T-helper 1 cell treated with Interleukin-12 subunit alpha and Interleukin-12 subunit beta and Interleukin-4 antibody, amounts not matched to agents 30 ng/mL and 1 ng/mL, for 36 hours (primary cell): ENCODE results near the gene TAF1C. TPM values are rescaled to one million over a fixed set of nuclear protein-coding genes. Genes with fewer than 3 reads are reported as not detected.

Source experiments
- intact Hi-C: fragments of 100-400 bp; cut with micrococcal nuclease; formaldehyde crosslinking; loops from one replicate; pipeline ENCODE4 v1.15.1; 2024
- total RNA-seq: library from RNA; stranded (reverse); gene quantifications from 2 replicates; pipeline ENCODE4 v1.2.3, GENCODE V29; 2022

TAF1C gene
- total RNA-seq, 1 donor from 2014 or later, result 62.5 TPM

DNA sequence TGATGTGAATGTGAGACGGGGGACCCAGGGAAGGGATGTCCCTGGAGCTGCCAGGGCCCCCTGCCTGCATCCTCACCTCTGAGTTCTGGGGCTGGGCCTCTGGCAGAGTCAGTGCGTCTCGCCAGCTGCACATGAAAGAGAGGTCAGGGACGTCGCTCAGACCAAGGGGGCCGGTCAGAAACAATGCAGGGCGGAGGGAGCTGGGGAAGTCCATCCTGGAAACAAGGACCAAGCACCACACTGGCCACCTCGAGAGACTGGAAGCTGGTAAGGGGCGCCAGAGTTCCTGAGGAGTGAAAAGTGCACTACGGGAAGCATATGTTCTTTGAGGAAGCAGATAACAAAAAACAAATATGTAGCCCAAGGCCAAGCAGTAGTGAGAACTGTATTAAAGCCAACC, 2.1 kb downstream of the TAF1C start:
- intact Hi-C loops, result loop anchor here (5.0 kb wide), 1 partner anchor 357 kb away; no protein-coding TSS in a partner anchor

- intact Hi-C loops, result no loop called here
Observed at GRCh38 chr16:84183911-84184591, 2.8 kb downstream of the TAF1C start.

DNA sequence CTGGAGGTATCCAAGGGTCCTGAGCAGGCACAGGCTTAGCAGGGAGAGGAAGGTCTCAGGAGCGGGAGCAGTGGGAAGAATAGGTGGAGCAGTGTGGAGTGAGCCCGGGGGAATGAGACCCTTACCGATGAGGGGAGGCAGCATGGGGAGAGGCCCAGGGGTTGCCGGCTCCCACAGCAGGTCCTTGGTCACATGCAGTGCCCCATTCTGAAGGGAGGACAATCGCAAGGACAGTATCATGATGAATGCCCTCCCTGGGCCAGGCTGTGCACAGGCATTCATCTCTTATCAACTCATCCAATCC, 3.3 kb downstream of the TAF1C start:
- intact Hi-C loops, result no loop called here

GRCh38 chr16:84182680-84183571, 3.9 kb downstream of the TAF1C start:
- intact Hi-C loops, result no loop called here

GRCh38 chr16:84182104-84182503, 4.8 kb downstream of the TAF1C start:
- intact Hi-C loops, result no loop called here

DNA sequence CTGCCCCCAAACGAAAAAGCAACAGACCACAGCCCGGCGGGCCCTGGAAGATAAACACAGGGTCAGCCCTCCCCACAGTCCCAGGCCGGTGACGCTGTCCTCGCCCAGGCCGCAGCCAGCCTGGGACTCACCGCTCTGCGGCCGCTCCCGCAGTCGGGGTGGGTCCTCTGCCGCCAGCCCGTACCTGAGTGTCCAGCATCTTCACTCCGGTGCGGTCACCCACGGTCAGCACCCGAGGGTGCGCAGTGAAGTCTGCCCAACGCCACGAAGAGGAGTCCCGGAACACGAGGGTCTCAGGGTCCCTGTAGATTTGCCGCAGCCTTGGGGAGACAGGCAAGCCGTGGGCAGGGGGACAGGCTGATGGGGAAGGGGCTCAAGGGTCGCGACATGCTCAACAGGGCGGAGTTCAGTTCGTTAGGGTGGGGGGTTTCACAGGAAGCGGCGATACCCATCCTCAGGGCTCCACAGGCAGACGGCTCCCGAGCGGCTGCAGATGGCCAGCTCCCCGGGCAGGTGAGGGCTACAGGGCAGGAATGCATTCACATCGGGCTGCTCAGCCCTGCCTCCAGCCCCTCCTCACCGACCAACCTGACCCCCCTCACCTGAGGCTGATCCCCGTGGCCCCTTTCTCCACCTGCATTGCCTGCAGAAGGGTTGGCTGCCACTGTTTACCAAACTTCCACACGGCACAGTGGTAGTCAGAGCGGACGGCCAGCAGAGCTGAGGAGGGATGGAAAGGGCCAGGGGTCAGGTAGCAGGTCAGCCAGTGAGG, 5.5 kb downstream of the TAF1C start:
- intact Hi-C loops, result no loop called here

- intact Hi-C loops, result no loop called here
Observed at GRCh38 chr16:84180519-84181140, 6.2 kb downstream of the TAF1C start.

DNA sequence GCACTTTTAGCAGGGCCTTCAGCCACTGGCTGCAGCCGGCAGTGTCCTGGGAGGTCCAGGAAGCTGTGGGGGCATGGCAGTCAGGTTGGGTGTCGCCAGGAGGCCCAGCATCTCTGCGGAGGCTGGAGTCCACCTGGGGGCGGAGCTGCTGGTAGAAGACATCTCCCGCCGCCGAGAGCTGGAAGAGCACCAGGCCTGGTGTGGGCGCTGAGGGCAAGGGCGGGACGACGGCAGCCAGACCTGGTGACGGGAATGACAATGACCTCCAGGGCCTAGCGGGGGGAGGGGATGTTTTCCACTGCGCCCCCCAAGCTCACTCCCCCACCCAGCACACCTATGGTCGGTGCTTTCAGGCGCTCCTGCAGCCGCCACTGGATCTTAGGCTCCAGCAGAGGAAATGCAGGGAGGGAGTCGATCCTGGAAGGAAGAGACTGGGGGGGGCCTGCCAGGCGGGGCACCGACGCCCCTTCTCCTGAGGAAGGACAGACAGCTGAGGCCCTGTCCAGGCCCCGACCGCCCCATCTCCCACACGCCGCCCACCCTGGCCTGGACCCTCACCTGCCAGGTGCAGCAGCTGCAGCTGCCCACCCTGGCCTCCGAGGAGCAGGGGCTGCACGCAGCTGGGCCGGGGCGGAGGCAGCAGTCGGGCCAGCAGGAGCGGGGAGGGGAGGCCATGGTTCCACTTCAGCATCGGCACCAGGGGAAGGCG, 7.1 kb downstream of the TAF1C start:
- intact Hi-C loops, result no loop called here

DNA sequence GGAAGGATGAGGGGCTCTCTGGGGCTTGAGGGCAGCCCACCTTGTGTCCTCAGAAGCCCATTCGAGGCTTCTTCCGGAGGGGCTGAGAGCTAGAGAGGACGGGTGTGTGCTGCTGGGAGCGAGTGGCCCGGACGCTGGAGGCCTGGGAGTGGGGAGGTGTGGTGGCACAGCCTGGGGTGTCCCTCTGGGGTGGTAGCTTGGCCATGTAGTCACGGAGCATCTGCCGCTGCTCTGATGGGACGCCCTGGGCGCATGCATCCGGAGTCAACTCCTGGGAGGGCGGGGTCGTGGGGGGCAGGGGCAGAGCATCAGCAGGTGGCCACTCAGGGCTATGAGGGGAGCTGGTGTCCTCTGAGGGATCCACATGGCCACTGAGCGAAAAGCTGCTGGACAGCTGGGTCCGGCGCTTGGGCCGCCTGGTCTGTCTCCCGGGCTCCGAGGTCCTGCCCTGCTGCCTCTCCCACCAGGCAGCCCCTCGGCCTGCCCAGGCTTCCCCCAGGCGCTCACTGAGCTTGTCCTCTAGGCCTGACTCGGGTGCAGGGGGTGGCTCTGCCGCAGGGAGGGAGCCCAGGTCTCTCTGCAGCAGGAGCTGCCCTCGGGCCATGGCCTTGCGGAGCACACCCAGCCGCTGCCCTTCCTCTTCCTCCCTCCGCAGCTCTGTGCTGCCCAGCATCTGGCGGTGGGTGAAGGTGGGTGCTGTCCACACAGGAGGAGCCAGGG, 7.8 kb downstream of the TAF1C start:
- intact Hi-C loops, result no loop called here

- intact Hi-C loops, result no loop called here
Observed at GRCh38 chr16:84178146-84178765, 8.6 kb downstream of the TAF1C start.

DNA sequence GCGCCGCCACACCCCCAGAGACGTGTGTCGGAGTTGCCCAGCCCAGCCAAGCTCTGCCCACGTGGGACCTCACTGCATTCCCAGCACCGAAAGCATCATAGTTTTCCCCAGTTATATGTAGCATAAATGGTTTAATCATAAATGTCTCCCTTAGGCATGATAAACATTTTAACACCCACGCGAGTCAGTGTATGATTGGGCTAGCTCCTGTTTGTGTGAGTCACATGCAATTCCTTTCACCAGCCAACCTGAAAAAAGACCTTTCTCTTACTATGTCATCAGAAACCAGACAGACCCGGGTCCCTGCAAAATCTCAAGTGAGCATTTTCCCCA, 9.2 kb downstream of the TAF1C start:
- intact Hi-C loops, result no loop called here

DNA sequence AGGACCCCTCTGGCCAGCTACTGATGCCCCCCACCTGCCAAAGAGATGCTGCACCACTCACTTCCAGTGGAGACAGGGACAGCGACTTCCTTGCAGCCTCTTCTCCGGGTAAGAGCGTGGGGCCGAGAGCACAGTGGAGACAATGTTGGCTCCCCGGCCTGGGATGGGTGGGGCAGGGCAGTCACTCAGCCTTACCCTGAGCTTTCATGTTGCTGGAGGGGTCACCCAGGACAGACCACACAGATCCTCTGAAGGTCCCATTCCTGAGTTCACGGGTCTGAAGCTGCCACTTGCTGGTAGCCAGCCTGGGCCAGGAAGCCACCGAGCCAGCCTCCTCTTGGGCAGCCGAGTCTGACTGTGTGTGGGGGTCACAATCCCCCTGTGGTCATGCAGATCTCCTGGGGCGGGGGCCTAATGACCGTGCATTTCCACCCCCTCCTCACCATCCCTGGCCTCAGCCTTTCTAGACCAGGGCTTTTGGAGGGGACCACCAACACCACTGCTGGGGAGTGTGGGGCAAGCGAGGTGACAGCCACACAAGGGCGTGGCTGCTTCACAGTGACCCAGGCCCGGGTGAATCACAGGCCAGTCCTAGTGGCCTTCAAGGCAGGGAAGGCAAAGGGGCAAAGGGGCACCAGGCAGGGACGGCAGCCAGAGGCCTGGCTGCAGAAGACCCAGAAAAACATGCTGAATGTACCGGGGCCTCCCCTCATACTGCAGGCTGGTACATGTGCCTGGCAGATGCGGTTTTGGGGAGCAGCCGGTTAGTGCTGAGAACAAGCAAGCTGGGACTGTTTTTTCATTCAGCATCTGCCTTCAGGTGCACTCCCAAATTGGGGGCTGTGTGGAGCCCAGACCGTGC, 10.4 kb downstream of the TAF1C start:
- intact Hi-C loops, result no loop called here

DNA sequence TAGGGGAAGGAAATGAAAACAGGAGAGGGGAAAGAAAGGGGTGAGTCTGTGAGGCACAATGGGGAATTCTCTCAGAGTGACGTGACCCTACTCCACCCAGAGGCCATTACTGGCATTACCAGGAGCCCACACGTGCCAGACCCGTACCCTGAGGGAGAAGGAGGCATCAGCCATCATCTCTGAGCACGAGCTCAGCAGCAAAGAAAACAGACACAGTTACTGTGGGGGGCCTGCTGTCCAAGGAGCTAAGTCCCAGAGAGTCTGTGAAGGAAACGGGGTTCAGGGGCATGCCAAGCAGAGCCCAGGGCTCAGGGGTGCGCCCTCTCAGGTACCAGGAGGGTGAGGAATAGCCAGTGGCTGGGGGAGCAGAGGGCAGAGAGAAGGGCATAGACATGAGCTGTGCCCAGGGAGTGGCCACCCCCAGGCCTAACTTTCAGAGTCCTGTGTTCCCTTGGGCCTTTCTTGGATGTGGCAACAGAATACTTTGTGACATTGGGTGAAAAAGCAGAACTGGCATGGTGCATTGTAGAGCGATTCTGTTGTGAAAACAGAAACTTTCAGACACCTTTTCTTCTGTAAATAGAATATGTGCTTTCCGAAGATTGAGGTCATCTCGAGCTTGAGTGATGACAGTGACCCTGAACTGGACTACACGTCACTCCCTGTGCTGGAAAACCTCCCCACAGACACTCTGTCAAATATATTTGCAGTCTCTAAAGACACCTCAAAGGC, 11.3 kb downstream of the TAF1C start:
- intact Hi-C loops, result loop anchor here (1.0 kb wide), 3 partner anchors 58 to 219 kb away; no protein-coding TSS in a partner anchor

- intact Hi-C loops, result no loop called here
Observed at GRCh38 chr16:84174396-84174795, 12.5 kb downstream of the TAF1C start.

DNA sequence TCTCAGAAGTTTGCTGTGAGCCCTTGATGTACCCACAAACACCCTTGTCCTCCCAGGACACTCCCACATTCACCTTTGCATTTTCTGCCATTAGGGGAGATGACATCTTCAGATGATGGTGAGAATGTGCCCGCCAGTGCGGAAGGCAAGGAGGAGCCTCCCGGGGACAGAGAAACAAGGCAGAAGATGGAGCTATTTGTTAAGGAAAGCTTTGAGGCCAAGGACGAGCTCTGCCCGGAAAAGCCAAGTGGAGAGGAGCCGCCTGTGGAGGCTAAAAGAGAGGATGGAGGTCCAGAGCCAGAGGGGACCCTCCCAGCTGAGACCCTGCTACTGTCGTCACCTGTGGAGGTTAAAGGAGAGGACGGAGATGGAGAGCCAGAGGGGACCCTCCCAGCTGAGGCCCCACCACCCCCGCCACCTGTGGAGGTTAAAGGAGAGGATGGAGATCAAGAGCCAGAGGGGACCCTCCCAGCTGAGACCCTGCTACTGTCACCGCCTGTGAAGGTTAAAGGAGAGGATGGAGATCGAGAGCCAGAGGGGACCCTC, 17.0 kb downstream of the TAF1C start:
- intact Hi-C loops, result no loop called here

DNA sequence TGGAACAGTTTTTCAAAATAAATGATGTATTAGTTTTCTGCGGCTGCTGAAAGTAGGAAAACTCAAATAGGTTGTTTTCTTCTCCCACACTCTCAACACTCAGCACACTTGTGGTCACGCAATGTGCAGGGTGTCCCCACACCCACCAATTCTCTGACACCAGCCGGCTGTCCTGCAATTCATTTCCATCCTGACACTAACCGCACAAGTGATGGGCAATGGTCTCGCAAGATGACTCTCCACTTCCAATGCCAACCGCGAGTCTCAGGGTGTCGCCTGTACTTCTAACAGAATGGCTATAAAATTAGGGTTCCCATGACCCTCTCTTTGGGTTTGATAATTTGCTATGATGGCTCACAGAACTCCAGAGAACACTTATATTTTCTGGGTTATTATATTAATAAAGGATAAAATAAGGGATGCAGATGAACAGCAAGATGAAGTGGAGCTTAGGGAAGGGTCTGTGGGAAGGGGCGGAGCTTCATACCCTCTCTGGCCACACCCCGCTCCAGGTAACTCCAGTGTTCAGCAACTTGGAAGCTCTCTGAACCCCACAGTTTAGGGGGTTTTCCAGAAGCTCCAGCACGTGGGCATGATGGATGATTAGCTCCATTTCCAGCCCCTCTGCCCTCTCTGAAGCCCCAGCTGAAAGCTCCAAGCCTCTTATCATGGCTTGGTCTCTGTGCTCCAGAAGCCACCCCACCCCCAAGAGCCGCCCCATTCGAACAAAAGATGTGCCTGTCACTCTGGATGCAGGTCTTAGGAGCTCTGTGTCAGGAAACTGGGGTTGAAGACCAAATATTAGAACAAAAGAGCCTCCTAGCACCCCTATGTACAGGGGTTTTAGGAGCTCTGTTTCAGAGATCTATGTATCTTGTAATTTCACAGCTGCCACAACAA, 19.8 kb downstream of the TAF1C start:
- intact Hi-C loops, result no loop called here

DNA sequence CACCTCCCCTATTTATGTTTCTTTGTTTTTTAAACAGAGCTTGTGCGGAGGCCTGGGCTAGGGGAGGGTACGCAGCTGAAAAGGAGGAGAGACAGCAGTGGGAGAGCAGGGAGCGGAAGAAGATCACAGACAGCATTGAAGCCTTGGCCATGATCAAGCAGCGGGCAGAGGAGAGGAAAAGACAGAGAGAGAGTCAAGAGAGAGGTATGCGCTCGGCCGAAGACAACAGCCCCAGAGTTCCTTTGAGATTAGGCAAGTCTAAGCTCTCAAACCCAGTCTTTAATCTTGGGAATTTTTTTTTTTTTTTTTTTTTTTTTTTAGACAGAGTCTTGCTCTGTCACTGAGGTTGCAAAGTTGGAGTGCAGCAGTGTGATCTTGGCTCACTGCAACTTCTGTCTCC, 21.1 kb downstream of the TAF1C start:
- intact Hi-C loops, result no loop called here
